K562 (cell line): ENCODE results near the gene PREX1. TPM values are rescaled to one million over a fixed set of nuclear protein-coding genes. Genes with fewer than 3 reads are reported as not detected.
A peak's percentile ranks its signal among the peaks of the same experiment; 100 is the strongest.

Source experiments
- ATAC-seq: fragments of 200-7000 bp; cut with Tn5 transposase; 3 replicates; pipeline ENCODE4 v1.9.1; 2020; ENCODE audit warnings: moderate library complexity
- BruUV-seq: library from RNA; stranded (reverse); fragments of 400-500 nt; replicated peaks from 2 replicates; lab custom pipeline; 2021; lab: Mats Ljungman, UMichigan
- CTCF ChIA-PET: fragments of 300-600 bp; formaldehyde crosslinking; extraction: SDS; loops from one replicate; lab custom pipeline; 2021; ENCODE audit warnings: low intra/inter-chr PET ratio; lab: Yijun Ruan, JAX
- POLR2A ChIA-PET: fragments of 300-600, 350-650 bp; sonication (Branson Sonifier 250); formaldehyde crosslinking; extraction: SDS; loops from one replicate; lab custom pipeline; 2021; ENCODE audit warnings: antibody characterized with exemption, inconsistent platforms; lab: Yijun Ruan, JAX
- DNase-seq, 4 experiments: peaks; one replicate each; pipeline versions ENCODE4 v3.0.0 to v3.0.0-alpha.2; 2011 to 2018; ENCODE audit warnings: low spot score in 3 of 4, mixed read lengths in 3 of 4; ENCODE audit errors: extremely low read depth in 1 of 4
- FAIRE-seq: peaks from 2 replicates; lab custom pipeline; 2011; peaks lifted over from hg19 to GRCh38; lab: Jason Lieb, UNC
- H2AFZ ChIP-seq: 2 replicates; pipeline ENCODE4 v1.6.0; 2011; ENCODE audit warnings: low read depth, low read length, control low read depth, inconsistent platforms
- H3K27ac ChIP-seq: fragments of 200-600 bp; 3 replicates; pipeline ENCODE4 v1.8.0; 2011; ENCODE audit warnings: low read depth, mild to moderate bottlenecking, control low read depth, inconsistent platforms, low read length, moderate library complexity, mixed read lengths; ENCODE audit errors: extremely low read depth
- H3K27me3 ChIP-seq, 2 experiments: fragments of 300-600 bp in 1 of 2; 2 replicates in 1 of 2; 3 replicates in 1 of 2; pipeline versions ENCODE4 v1.6.0 to v1.8.0; 2011; ENCODE audit warnings: inconsistent platforms in 2 of 2, low read length in 2 of 2, mild to moderate bottlenecking in 1 of 2, mixed read lengths in 1 of 2, moderate library complexity in 1 of 2; ENCODE audit not compliant: control insufficient read depth in 2 of 2, insufficient read depth in 2 of 2
- H3K36me3 ChIP-seq: fragments of 300-600 bp; 3 replicates; pipeline ENCODE4 v1.8.0; 2011; ENCODE audit warnings: mild to moderate bottlenecking, low read length, inconsistent platforms; ENCODE audit not compliant: control insufficient read depth, insufficient read depth
- H3K4me1 ChIP-seq, 2 experiments: fragments of 200-600 bp in 1 of 2; replicated peaks in 1 of 2; 2 replicates in 1 of 2; 3 replicates in 1 of 2; pipeline versions ENCODE4 v1.5.1 to v1.8.0; 2011; ENCODE audit warnings: inconsistent platforms in 2 of 2, low read length in 2 of 2, mild to moderate bottlenecking in 1 of 2, mixed read lengths in 1 of 2, moderate library complexity in 1 of 2; ENCODE audit not compliant: control insufficient read depth in 2 of 2, insufficient read depth in 2 of 2
- H3K4me2 ChIP-seq: 2 replicates; pipeline ENCODE4 v1.6.1; 2011; ENCODE audit warnings: low read length, control low read depth, inconsistent platforms, mixed read lengths; ENCODE audit not compliant: insufficient read depth
- H3K4me3 ChIP-seq: fragments of 200-600 bp; sonication (generic), shearing (Covaris generic); 2 replicates; pipeline ENCODE4 v1.5.1; 2016; ENCODE audit warnings: control low read depth, inconsistent platforms
- H3K79me2 ChIP-seq: fragments of 200-600 bp; 3 replicates; pipeline ENCODE4 v1.8.0; 2011; ENCODE audit warnings: low read length, inconsistent platforms; ENCODE audit not compliant: control insufficient read depth, insufficient read depth
- H3K9ac ChIP-seq, 2 experiments: 2 replicates each; pipeline versions ENCODE4 v1.6.0 to v1.6.1; 2011; ENCODE audit warnings: low read depth in 2 of 2, low read length in 2 of 2, control low read depth in 1 of 2, inconsistent platforms in 1 of 2, mild to moderate bottlenecking in 1 of 2, mixed read lengths in 1 of 2; ENCODE audit not compliant: insufficient read depth in 1 of 2
- H3K9me1 ChIP-seq: one replicate; pipeline ENCODE4 v1.6.0; 2011; ENCODE audit warnings: inconsistent platforms, mild to moderate bottlenecking, low read length, moderate library complexity; ENCODE audit not compliant: control insufficient read depth, insufficient read depth
- H3K9me3 ChIP-seq: replicated peaks from 2 replicates; pipeline ENCODE4 v1.5.1; 2011; ENCODE audit warnings: low read depth, low read length, inconsistent platforms; ENCODE audit not compliant: control insufficient read depth, insufficient read depth
- H4K20me1 ChIP-seq: replicated peaks from 2 replicates; pipeline ENCODE4 v1.6.1; 2011; ENCODE audit warnings: low read length, inconsistent platforms, mixed read lengths; ENCODE audit not compliant: control insufficient read depth, insufficient read depth
- ADNP ChIP-seq: fragments of 200-800 bp; sonication (Bioruptor generic); IDR thresholded peaks from 2 replicates; pipeline ENCODE4 v1.6.1; 2016; ENCODE audit warnings: missing genetic modification characterization, missing compliant biosample characterization
- ATF4 ChIP-seq: fragments of 450-650 bp; formaldehyde crosslinking; IDR thresholded peaks from 2 replicates; pipeline ENCODE4 v1.4.0; 2022; ENCODE audit warnings: mild to moderate bottlenecking, moderate library complexity
- BMI1 ChIP-seq: fragments of 150-350 bp; IDR thresholded peaks from 2 replicates; pipeline ENCODE4 v1.6.1; 2014; ENCODE audit warnings: low read length
- CBX8 ChIP-seq: fragments of 200-600 bp; sonication (generic); IDR thresholded peaks from 2 replicates; pipeline ENCODE4 v1.6.1; 2012; ENCODE audit warnings: borderline replicate concordance, mixed run types, low read depth, mild to moderate bottlenecking, moderate library complexity, mixed read lengths, low read length, control low read depth, inconsistent platforms; ENCODE audit not compliant: poor library complexity, severe bottlenecking; ENCODE audit errors: extremely low read depth
- CXXC5 ChIP-seq: fragments of 250-450 bp; sonication (Bioruptor Pico); IDR thresholded peaks from 2 replicates; pipeline ENCODE4 v1.8.0; 2022; ENCODE audit warnings: inconsistent platforms, mild to moderate bottlenecking, moderate library complexity
- ESRRB ChIP-seq: fragments of 250-450 bp; sonication (Bioruptor Pico); IDR thresholded peaks from 2 replicates; pipeline ENCODE4 v1.5.0; 2020; ENCODE audit warnings: mild to moderate bottlenecking, moderate library complexity, borderline replicate concordance
- FOXA3 ChIP-seq, 2 experiments: fragments of 450-650 bp in 1 of 2; sonication (generic) in 1 of 2; formaldehyde crosslinking; IDR thresholded peaks in 1 of 2; conservative IDR thresholded peaks in 1 of 2; 2 replicates each; pipeline versions ENCODE4 v1.4.0 to v1.8.0; 2020 to 2022; ENCODE audit warnings: mild to moderate bottlenecking in 2 of 2, missing genetic modification reagents in 1 of 2
- HNRNPH1 ChIP-seq: fragments of 200-400 bp; formaldehyde crosslinking; optimal IDR thresholded peaks from 2 replicates; pipeline ENCODE3; 2017; ENCODE audit warnings: low read depth, mild to moderate bottlenecking, low read length, moderate library complexity
- ILK ChIP-seq: fragments of 450-650 bp; IDR thresholded peaks from 2 replicates; pipeline ENCODE4 v1.6.1; 2016; ENCODE audit warnings: missing genetic modification characterization, low read depth, mild to moderate bottlenecking, missing compliant biosample characterization, moderate library complexity, borderline replicate concordance
- KDM5B ChIP-seq: fragments of 200-600 bp; sonication (generic); IDR thresholded peaks from 2 replicates; pipeline ENCODE4 v1.6.1; 2012; ENCODE audit warnings: low read depth, mild to moderate bottlenecking, moderate library complexity, low read length, control low read depth, inconsistent platforms; ENCODE audit not compliant: insufficient replicate concordance
- NCOA1 ChIP-seq: fragments of 450-650 bp; IDR thresholded peaks from 2 replicates; pipeline ENCODE4 v1.6.1; 2016; ENCODE audit warnings: low read depth
- RNF2 ChIP-seq: sonication (generic); IDR thresholded peaks from 2 replicates; pipeline ENCODE4 v1.6.1; 2016
- SREBF1 ChIP-seq: fragments of 150-350 bp; IDR thresholded peaks from 2 replicates; pipeline ENCODE4 v1.6.1; 2014; ENCODE audit warnings: antibody characterized with exemption, low read depth, low read length, borderline replicate concordance
- ZC3H11A ChIP-seq: IDR thresholded peaks from 2 replicates; pipeline ENCODE4 v1.6.1; 2012; ENCODE audit warnings: low read depth, low read length, improper control_type of control experiment
- ZNF507 ChIP-seq: conservative IDR thresholded peaks from 2 replicates; pipeline ENCODE4 v1.6.1; 2017; ENCODE audit warnings: missing genetic modification characterization, missing compliant biosample characterization
- ZNF699 ChIP-seq: fragments of 250-450 bp; sonication (Bioruptor Pico); IDR thresholded peaks from 2 replicates; pipeline ENCODE4 v1.8.0; 2021; ENCODE audit warnings: mild to moderate bottlenecking, moderate library complexity; ENCODE audit not compliant: insufficient replicate concordance
- ZNF717 ChIP-seq: fragments of 250-450 bp; sonication (Bioruptor Pico); IDR thresholded peaks from 2 replicates; pipeline ENCODE4 v1.5.0; 2021
- WGBS: fragments of 100-300 bp; shearing (Covaris generic); methylation state at CpG from one replicate; pipeline ENCODE4 v1.1.6; 2016; ENCODE audit warnings: low coverage, mixed read lengths; ENCODE audit not compliant: insufficient coverage; ENCODE audit errors: missing lambda C conversion rate; 5-methylcytosine and 5-hydroxymethylcytosine counted together
- in situ Hi-C: fragments of 300-500 bp; cut with MboI; formaldehyde crosslinking; loops from 4 replicates; pipeline ENCODE4 v1.15.0; 2018; ENCODE audit warnings: inconsistent platforms, mixed read lengths
- intact Hi-C: fragments of 100-400 bp; cut with micrococcal nuclease; formaldehyde crosslinking; loops from 2 replicates; pipeline ENCODE4 v1.14.2; 2022
- polyA plus RNA-seq, 8 experiments: library from polyadenylated mRNA; depleted of rRNA in 4 of 8; stranded (reverse) in 5 of 8; unstranded in 3 of 8; fragments of >200 nt; fragmentation: Nextera tagmentation in 2 of 8; fragmentation: Illumina TruSeq in 1 of 8; extraction: Ambion mirVana in 2 of 8; extraction: Trizol in 1 of 8; gene quantifications; 2 replicates each; pipeline versions ENCODE4 v1.2.1 to v1.2.3, GENCODE V29; 2011 to 2014; ENCODE audit warnings: inconsistent platforms in 1 of 8, missing spikeins in 1 of 8
- total RNA-seq, 7 experiments: library from RNA; depleted of rRNA in 6 of 7; stranded (reverse); fragments of >200 nt in 6 of 7; fragmentation: Illumina TruSeq in 2 of 7; extraction: Trizol in 2 of 7; gene quantifications; 2 replicates each; pipeline versions ENCODE4 v1.2.1 to v1.2.3, GENCODE V29; 2011 to 2021; ENCODE audit warnings: low replicate concordance in 1 of 7
- TF ChIP-seq, protein P1 (sequence below): fragments of 250-450 bp; sonication (Bioruptor Pico); IDR thresholded peaks from 2 replicates; pipeline ENCODE4 v1.9.0; 2021; ENCODE audit warnings: mild to moderate bottlenecking
- TF ChIP-seq, protein P2 (sequence below): fragments of 250-450 bp; sonication (Bioruptor Pico); IDR thresholded peaks from 2 replicates; pipeline ENCODE4 v1.6.1; 2021; ENCODE audit warnings: mild to moderate bottlenecking

The PREX1 gene
- total and polyA plus RNA-seq, 9 of the 15 experiments (the other 6 are each of a cell fraction or from before 2014, with no cell fraction given): 0.37 to 10.4 (median 4.8) TPM

DNA sequence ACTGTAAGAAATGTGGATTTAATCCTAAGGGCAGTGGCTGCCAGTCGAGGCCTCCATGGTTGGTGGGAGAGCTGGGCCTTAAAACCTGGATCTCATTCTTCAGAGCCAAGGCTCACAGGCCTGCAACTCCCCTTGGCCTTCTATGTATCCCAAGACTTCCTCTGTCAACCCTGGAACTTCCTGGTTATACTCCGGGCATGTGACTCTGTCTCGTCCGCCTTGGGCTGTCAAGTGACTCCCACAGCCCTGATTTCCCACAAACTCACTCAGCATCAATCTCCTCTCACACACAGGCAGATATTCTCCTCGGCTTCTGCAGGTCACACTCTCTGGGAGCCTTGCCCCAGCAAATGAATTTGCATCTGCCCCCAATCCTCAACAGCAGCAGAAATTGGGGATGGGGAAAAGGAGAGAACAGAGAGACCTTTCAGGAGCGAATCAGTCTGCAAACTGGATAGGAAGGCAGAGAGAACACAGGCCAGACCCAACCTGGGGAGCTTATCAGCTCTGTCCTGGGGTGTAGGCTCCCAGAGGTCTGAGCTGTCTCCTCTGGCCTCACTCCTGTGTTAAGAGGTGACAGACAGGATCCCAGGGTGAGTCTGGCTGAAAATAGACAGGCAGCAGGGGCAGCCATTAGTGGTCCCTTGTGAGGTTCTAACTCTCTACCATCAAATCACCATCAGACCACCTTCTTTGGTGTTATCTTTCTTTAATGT is 30.4 kb upstream of the PREX1 start (continued):
- TF ChIP-seq, protein P1, sequence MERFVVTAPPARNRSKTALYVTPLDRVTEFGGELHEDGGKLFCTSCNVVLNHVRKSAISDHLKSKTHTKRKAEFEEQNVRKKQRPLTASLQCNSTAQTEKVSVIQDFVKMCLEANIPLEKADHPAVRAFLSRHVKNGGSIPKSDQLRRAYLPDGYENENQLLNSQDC: no peak
- no peak for TF ChIP-seq ESRRB (CRISPR knock-in tag)
- TF ChIP-seq RNF2: no peak
- no peak for TF ChIP-seq SREBF1
- TF ChIP-seq HNRNPH1: no peak
- TF ChIP-seq CXXC5 (CRISPR knock-in tag): 0 out of 2 replicates have a peak, but pooled peaks have one; percentile 17
- no peak for TF ChIP-seq FOXA3 (CRISPR knock-in tag; conservative IDR thresholded peaks at IDR 0.05 in 1 of 2, IDR thresholded peaks at IDR 0.05 in 1 of 2)
- TF ChIP-seq ATF4: no peak
- no peak for TF ChIP-seq ZNF717 (CRISPR knock-in tag)
- TF ChIP-seq ZNF699: no peak

DNA sequence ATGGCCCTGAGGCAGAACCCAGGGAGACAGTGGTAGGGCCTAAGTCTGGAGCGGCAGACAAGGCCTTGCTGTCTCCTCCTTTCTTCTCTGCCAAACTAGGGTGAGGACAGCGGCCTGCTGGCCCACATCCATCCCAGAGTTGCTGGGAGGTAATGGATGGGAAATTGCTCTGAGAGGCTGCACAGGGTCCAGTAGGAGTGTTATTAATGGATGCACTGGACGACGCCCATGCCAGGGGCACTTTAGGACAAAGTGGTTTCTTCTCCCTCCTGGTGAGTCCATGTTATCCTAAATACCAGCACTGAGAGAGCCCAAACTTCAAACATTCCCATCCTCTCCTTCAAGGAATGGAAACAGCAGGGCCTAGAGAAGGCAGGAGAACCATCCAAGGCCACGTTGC is 28.3 kb upstream of the PREX1 start:
- Histone ChIP-seq H3K9me1 (no peaks in the 10 kb centered on the region), H3K9ac (no peak overlapping the region), H3K27ac (no peak overlapping the region), H3K4me3 (no peak overlapping the region), H3K27me3 (no peaks in the 10 kb centered on the region), H3K79me2 (no peaks in the 10 kb centered on the region), H3K36me3 (no peaks in the 10 kb centered on the region), H3K4me1 (peaks cover 13 to 15% of the 10 kb centered on the region in 2 experiments; a peak in 4 of 5 replicates), H2AFZ (no peak overlapping the region), H3K9me3 (no peaks in the 10 kb centered on the region), H3K4me2 (no peak overlapping the region), H4K20me1 (no peaks in the 10 kb centered on the region)
- in situ Hi-C loops (no loop called here), intact Hi-C loops (no loop called here)
- POLR2A ChIA-PET: no interaction called here
- FAIRE-seq: no peak
- 68% methylated on average over 5 of the region's 5 CpGs for WGBS
- no TSS peak for BruUV-seq
- CTCF ChIA-PET: no interaction called here
- DNase-seq: no peak
- no peak for TF ChIP-seq BMI1
- no peak for TF ChIP-seq CBX8
- no peak for TF ChIP-seq KDM5B
- TF ChIP-seq NCOA1: no peak
- TF ChIP-seq ILK (tag): no peak
- TF ChIP-seq ZC3H11A: no peak
- TF ChIP-seq ZNF507: no peak
- no peak for TF ChIP-seq ADNP (tag)
- TF ChIP-seq, protein P2, sequence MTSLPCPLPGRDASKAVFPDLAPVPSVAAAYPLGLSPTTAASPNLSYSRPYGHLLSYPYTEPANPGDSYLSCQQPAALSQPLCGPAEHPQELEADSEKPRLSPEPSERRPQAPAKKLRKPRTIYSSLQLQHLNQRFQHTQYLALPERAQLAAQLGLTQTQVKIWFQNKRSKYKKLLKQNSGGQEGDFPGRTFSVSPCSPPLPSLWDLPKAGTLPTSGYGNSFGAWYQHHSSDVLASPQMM (CRISPR knock-in tag): no peak
- ATAC-seq: no peak
